LHCN-M2 (cell line): ENCODE data around the gene RRAGC. TPM values are rescaled to one million over a fixed set of nuclear protein-coding genes. Genes with fewer than 3 reads are reported as not detected.
"Not testable (repeated sequence)": the region's sequence is repeated elsewhere in the genome, so short reads cannot be mapped to it uniquely, and the experiment has no call there.

Experiments used
- DNase-seq: peaks from one replicate; pipeline ENCODE4 v3.0.0-alpha.2; 2012; ENCODE audit warnings: low read depth
- total RNA-seq: library from RNA; depleted of rRNA; stranded (reverse); fragments of >200 nt; gene quantifications from 2 replicates; pipeline ENCODE4 v1.2.3, GENCODE V29; 2014

The RRAGC gene
- total RNA-seq, 1 experiment from 2014 or later: 21.0 TPM

- DNase-seq: no peak
These were observed 42.1 kb downstream of the RRAGC start for GRCh38 chr1:38817267-38818174.

DNA sequence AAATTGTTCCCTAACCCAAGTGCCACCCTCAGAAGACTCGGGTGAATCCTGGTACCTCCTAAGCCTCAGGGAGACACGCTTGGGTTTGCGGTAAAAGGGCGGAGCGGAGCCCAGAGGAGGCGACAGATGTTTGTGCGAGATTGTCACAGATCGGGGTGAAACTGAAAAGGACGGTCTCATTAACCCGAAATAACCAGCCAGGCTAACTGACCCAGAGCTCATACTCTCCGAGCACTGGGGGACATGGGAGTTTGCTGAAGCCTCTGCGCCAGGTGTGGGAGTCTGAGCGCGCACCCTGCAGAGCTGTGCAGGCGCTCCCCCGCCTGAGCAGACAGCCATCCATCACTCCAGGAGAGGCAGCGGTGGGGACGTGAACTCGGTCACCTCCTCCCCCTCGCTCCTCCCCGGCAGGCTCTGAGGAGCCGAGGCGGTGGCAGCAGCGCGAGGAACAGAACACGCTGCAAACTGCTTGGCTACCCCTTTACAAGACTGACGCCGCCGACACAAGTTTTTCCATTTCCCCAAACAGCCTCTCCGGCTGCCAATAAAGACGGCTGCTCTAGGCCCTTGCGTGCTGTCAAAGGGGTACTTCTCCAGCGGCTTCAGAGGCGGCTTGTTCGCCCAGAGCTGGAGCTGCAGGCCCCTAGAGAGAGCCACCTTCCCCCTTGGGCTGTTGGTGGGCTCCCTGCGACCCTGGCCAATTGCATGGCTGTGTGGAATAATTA, 43.5 kb downstream of the RRAGC start:
- no peak for DNase-seq

- DNase-seq: no peak
These were observed 44.5 kb downstream of the RRAGC start for GRCh38 chr1:38814984-38815464.

DNA sequence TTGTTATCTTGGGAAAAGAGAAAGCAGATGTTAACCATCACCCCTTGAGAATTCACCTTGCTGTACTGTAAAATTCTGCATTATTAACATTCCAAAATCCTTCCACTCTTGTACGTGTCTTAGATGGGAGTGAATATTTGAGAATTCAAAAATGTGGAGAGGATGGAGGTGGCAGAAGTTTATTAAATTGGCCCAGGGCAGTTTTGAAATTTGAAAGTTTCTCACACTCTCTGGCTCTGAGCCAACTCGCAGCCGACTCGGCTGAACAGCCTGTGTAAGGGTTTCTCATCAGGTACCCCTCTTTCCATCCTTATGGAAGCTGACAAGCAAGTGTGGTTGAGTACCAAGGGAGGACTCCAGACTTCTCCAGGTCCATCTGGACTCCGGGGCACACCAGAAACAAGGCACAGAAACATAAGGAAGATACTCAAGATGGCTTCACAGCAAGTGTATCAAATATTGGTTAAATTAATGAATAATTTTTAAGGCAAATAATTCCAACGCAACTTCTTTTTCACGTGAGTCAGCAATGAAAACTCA, 45.1 kb downstream of the RRAGC start:
- no peak for DNase-seq

DNA sequence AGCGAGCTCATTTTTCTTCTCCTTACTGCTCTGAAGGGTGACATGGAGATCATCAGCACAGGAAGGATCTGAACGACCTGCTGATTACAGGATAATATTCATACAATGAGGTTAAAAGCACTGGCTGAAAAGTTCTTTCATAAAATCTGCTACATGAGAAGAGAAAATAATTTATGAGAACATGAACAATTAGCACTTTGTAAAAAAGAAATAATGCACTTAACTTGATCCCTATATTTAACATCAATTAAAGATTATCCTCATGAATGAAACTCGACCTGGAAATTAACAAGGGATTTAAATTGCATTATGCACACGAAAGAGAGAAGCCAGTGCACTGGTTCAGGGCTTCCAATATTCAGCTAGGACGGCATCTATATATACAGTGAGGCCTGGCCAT, 46.6 kb downstream of the RRAGC start:
- no peak for DNase-seq

DNA sequence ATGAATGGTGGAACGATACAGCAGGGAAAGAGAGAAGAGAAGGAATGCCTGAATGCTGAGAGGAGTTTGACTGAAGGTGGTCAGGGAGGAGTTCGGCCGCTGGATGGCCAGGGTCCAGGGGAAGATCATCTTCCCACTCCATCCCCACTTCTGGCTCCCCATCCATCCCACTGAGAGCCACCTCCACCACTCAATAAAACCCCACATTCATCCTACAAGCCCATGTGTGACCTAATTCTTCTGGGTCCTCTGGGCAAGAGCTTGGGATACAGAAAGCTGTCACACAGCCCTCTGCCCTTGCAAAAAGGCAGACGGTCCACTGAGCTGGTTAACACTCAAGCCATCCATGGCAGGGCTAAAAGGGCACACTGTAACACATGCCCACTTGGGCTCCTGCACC, 48.1 kb downstream of the RRAGC start:
- DNase-seq: not testable (repeated sequence)

DNA sequence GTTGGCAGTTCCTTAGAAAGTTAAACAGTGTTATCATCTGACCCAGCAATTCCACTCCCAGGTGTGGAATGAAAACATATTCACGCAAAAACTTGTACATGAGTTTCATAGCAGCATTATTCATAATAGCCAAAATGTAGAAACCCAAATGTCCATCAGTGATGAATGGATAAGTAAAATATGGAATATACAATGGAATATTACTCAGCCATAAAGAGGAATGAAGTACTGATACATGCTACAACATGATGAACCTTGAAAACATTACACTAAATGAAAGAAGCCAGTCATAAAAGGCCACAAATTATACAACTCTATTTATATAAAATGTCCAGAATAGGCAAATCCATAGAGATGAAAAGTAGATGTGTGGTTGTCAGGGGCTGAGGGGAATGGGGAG, 53.5 kb downstream of the RRAGC start:
- DNase-seq: no peak

- no peak for DNase-seq
These were observed 54.5 kb downstream of the RRAGC start for GRCh38 chr1:38805036-38805435.

DNA sequence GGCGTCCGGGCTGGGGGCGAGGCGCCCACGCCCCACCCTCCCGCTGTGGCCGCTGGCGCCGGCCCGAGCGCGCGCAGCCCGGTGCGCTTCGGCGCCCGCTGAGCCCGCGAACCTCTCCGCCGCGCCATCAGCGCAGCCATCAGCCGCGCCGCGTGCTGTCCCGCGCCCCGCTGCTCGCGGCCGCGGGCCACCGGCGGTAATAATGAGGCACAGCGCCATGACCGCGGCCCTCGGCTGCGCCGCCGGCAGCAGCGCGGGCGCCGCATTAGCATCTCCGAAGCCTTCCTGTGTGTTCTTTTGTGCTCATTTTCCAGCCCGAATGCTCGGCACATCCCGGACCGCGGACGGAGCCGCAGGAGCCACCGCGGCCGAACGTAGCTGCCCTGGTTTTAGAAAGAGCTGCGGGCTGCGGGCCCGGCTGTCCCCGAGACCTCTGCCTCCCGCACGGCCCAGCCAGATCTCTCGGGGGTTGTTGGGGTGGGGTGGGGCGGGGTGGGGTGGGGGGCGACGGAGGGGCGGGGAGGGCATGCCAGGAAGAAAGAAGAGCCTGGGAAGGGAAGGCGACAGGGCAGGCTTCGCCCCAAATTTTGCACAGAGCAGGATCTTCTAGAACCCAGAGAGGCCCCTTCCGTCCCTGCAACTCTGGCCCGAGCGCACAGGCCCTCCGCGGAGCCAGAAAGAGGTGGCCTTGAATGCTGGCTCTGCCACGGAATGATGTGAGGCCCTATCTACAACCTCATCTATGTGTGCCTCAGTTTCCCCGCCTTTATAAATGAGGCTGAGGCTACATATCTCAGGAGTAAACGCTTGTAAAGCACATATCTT, 55.3 kb downstream of the RRAGC start:
- DNase-seq: no peak

GRCh38 chr1:38803647-38804046, 55.9 kb downstream of the RRAGC start:
- DNase-seq: no peak

GRCh38 chr1:38800720-38801671, 58.6 kb downstream of the RRAGC start:
- no peak for DNase-seq

GRCh38 chr1:38793299-38793698, 66.3 kb downstream of the RRAGC start:
- no peak for DNase-seq

DNA sequence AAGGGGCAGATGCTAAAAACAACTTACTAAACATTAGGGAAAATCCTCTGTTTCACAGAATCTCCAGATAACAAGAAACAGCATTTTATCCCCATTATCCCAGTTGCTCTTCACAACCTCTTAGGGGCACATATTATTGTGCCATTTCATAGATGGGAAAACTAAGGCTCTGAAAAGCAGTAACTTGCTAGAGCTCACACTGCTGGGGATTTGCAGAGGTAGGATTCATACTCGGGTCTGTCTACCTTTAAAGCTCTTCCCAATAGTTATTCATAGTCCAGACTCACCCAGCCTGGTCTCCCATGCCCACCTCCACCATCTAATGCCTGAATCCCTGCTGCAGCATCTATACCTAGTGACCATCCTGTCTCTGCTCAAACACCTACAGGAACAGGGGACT, 67.7 kb downstream of the RRAGC start:
- no peak for DNase-seq

GRCh38 chr1:38791164-38791515, 68.4 kb downstream of the RRAGC start:
- no peak for DNase-seq

DNA sequence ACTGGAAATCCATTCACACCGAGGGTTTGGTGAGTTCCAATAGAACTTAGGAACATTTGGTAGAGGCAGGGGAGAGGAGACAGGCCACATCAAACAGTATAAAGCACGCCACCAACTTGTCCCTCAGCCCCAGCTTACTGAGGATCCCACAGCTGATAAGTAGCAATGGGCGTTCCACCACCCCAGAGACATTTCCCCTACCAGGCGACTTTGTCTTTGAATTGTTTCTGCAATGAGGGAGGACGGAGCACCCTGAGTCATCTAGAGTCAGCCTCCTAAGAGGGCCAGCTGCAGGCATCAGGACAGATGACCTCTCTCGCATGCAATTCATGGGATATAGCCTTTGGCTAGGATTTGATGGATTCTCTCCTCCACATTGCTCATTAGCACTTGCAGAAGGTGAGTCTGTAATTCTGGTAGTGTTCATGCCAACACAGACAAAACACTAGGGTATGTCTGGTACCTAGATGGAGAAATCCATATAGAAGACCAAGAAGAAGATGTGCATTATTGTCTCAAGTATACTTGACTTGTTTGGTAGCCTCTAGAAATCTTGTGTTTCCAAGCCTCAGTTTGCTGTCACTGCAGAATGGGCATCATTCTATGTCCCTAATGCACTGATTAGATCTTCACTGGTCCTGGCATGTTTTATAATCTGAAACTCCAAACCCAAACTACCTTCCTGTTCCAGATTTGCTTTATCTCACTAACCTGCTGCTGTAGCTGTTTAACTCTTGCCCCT, 69.0 kb downstream of the RRAGC start:
- DNase-seq: no peak

- DNase-seq: no peak
These were observed 69.9 kb downstream of the RRAGC start for GRCh38 chr1:38789498-38790169.

DNA sequence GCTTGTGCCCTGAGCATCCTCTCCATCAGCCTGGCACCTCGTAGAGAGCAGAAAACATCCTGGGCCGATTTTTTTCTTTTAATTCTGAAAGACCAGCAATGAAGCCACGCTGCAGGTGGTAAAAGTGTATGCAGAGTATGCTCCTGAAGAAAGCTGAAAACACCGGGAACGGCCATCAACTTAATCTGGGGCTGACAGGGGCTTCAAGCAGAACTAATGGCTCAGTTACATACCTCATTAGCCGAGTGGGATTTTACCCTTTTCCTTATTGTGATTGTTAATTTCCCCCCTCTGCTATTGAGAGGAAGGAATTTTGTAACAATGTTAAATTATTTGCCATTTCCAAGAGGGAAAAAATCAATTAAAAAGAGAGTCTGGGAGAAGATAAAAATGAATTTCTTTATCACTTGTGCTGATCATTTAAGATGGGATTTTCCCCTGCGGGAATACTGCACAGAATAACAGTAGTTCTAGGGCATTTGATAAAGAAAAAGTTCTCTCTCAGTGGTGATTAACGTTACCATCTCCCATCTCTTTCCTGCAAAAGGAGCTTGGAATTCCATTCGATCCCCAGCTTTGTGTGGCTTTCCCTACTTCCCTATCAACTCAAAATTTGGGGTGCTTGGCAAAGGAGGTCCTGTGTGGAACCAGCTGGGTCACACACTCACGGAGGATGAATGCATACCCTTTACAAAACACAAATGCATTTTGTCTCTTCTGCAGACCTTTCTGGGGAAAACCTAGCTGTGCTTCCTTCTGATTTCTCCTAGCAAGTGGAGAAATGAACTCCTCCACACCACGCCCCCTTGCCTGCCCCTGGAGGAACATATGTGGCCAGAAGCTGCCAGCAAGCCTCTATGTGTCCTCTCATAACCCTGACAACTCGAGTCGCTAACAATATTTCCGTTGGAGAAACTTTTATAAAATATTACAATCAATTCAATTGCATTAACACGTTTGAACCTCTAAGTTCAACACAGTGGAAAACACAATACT, 70.9 kb downstream of the RRAGC start:
- DNase-seq: no peak
